Measurements from ENCODE around the gene ITPRID2. TPM values are rescaled to one million over a fixed set of nuclear protein-coding genes. Genes with fewer than 3 reads are reported as not detected.

ITPRID2 gene
- total and polyA plus RNA-seq, 2 of the 13 experiments (the other 11 are each of a cell fraction or from before 2014, with no cell fraction given), result 44.8 to 62.3 TPM

GRCh38 chr2:181944164-181944913 lies 52.8 kb downstream of the ITPRID2 start (continued):
- TF ChIP-seq NCOR1 (IDR thresholded peaks at IDR 0.05; ENCODE audit: borderline replicate concordance, low read length) (peak; percentile 33; the same call in 1 of the 2 replicates), ZNF556 (CRISPR knock-in tag; IDR thresholded peaks at IDR 0.05; ENCODE audit: borderline replicate concordance) (no peak), SALL1 (CRISPR knock-in tag; IDR thresholded peaks at IDR 0.05) (0 out of 2 replicates have a peak, but pooled peaks have one; percentile 15), TCF7 (IDR thresholded peaks at IDR 0.05; ENCODE audit: low read depth) (peak; percentile 52), BCLAF1 (IDR thresholded peaks at IDR 0.05) (no peak), SIX1 (CRISPR knock-in tag; IDR thresholded peaks at IDR 0.05; ENCODE audit: borderline replicate concordance) (peak; percentile 35; the same call in 1 of the 2 replicates), SAP130 (CRISPR knock-in tag; IDR thresholded peaks at IDR 0.05; ENCODE audit: low read depth) (peak; percentile 36; the same call in 1 of the 2 replicates), EP300 (IDR thresholded peaks at IDR 0.05; ENCODE audit: low read depth in 2 of 2, low read length in 2 of 2) (peak in 1 of 2 experiments; percentile 73; a peak in 2 of 4 replicates), EP300 (CRISPR knock-in tag; IDR thresholded peaks at IDR 0.05; ENCODE audit: borderline replicate concordance) (no peak), PHF21A (CRISPR knock-in tag; IDR thresholded peaks at IDR 0.05) (0 out of 2 replicates have a peak, but pooled peaks have one; percentile 18), HMG20A (CRISPR knock-in tag; IDR thresholded peaks at IDR 0.05; ENCODE audit: borderline replicate concordance) (peak; percentile 65; the same call in 1 of the 2 replicates), NFIC (IDR thresholded peaks at IDR 0.05; ENCODE audit: low read length) (peak; percentile 74), MYC (CRISPR knock-in tag; IDR thresholded peaks at IDR 0.05; ENCODE audit: borderline replicate concordance) (no peak), HBP1 (CRISPR knock-in tag; IDR thresholded peaks at IDR 0.05; ENCODE audit: low read depth) (0 out of 2 replicates have a peak, but pooled peaks have one; percentile 34), ZNF256 (CRISPR knock-in tag; conservative IDR thresholded peaks at IDR 0.05) (no peak), HOXD1 (CRISPR knock-in tag; IDR thresholded peaks at IDR 0.05) (no peak), SOX6 (IDR thresholded peaks at IDR 0.05) (no peak), SOX6 (CRISPR knock-in tag; IDR thresholded peaks at IDR 0.05) (peak; percentile 81), ZMYM4 (CRISPR knock-in tag; IDR thresholded peaks at IDR 0.05) (peak; percentile 53; the same call in 1 of the 2 replicates), HNF4A (CRISPR knock-in tag; IDR thresholded peaks at IDR 0.05) (peak; percentile 40), JARID2 (CRISPR knock-in tag; IDR thresholded peaks at IDR 0.05; ENCODE audit: insufficient replicate concordance) (no peak)
